ENCODE data around the gene TTC27.

Gene TTC27

GRCh38 chr2:32807662-32808061 is 179.8 kb downstream of the TTC27 start:
- H3K9me3 ChIP-seq = no peaks in the 10 kb centered on the region
- H3K27ac ChIP-seq = no peak overlapping the region
- no peaks in the 10 kb centered on the region for H3K4me1 ChIP-seq
- DNase-seq = no peak
- H3K27me3 ChIP-seq = no peaks in the 10 kb centered on the region
- intact Hi-C loops (cut with DNase I; ENCODE audit: low total_unique reads) = no loop called here
- H3K36me3 ChIP-seq = peaks cover 0 to 14% (median 11%) of the 10 kb centered on the region in 3 donors
- H3K4me3 ChIP-seq = no peak overlapping the region
- no peak for TF ChIP-seq CTCF (IDR thresholded peaks at IDR 0.05)

- H3K4me1 ChIP-seq = no peaks in the 10 kb centered on the region
- H3K9me3 ChIP-seq = no peaks in the 10 kb centered on the region
- DNase-seq = no peak
- H3K4me3 ChIP-seq = no peak overlapping the region
- peaks cover 0 to 14% (median 12%) of the 10 kb centered on the region in 3 donors for H3K36me3 ChIP-seq
- H3K27me3 ChIP-seq = no peaks in the 10 kb centered on the region
- intact Hi-C loops (cut with DNase I; ENCODE audit: low total_unique reads) = no loop called here
- TF ChIP-seq CTCF (IDR thresholded peaks at IDR 0.05) = no peak
- H3K27ac ChIP-seq = no peak overlapping the region
Observed at GRCh38 chr2:32810909-32811495, 183.2 kb downstream of the TTC27 start.

GRCh38 chr2:32811696-32812095 is 183.8 kb downstream of the TTC27 start:
- no peak for TF ChIP-seq CTCF (IDR thresholded peaks at IDR 0.05)
- Histone ChIP-seq H3K9me3 (no peaks in the 10 kb centered on the region), H3K27ac (no peak overlapping the region), H3K4me1 (no peaks in the 10 kb centered on the region), H3K36me3 (peaks cover 0 to 14% (median 12%) of the 10 kb centered on the region in 3 donors), H3K27me3 (no peaks in the 10 kb centered on the region), H3K4me3 (no peak overlapping the region)
- intact Hi-C loops (cut with DNase I; ENCODE audit: low total_unique reads) = no loop called here
- DNase-seq = no peak

- no peaks in the 10 kb centered on the region for H3K9me3 ChIP-seq
- no peaks in the 10 kb centered on the region for H3K4me1 ChIP-seq
- no peak for TF ChIP-seq CTCF (IDR thresholded peaks at IDR 0.05)
- H3K4me3 ChIP-seq = no peak overlapping the region
- H3K36me3 ChIP-seq = peaks cover 0 to 14% (median 12%) of the 10 kb centered on the region in 3 donors
- no peak overlapping the region for H3K27ac ChIP-seq
- intact Hi-C loops (cut with DNase I; ENCODE audit: low total_unique reads) = no loop called here
- DNase-seq = no peak
- no peaks in the 10 kb centered on the region for H3K27me3 ChIP-seq
Observed at GRCh38 chr2:32812316-32812715, 184.5 kb downstream of the TTC27 start.

GRCh38 chr2:32820088-32820487 is 192.2 kb downstream of the TTC27 start:
- Histone ChIP-seq H3K4me1 (peaks cover 0 to 5% (median 0%) of the 10 kb centered on the region in 4 donors), H3K4me3 (no peak overlapping the region), H3K27me3 (no peaks in the 10 kb centered on the region), H3K36me3 (peaks cover 5 to 11% (median 10%) of the 10 kb centered on the region in 3 donors), H3K9me3 (no peaks in the 10 kb centered on the region), H3K27ac (no peak overlapping the region)
- DNase-seq = no peak
- intact Hi-C loops (cut with DNase I; ENCODE audit: low total_unique reads) = no loop called here
- TF ChIP-seq CTCF (IDR thresholded peaks at IDR 0.05) = no peak

GRCh38 chr2:32820701-32821100 is 192.9 kb downstream of the TTC27 start:
- no peak for TF ChIP-seq CTCF (IDR thresholded peaks at IDR 0.05)
- no peak overlapping the region for H3K27ac ChIP-seq
- intact Hi-C loops (cut with DNase I; ENCODE audit: low total_unique reads) = no loop called here
- no peak overlapping the region for H3K4me3 ChIP-seq
- H3K4me1 ChIP-seq = peaks cover 0 to 7% (median 0%) of the 10 kb centered on the region in 4 donors
- H3K27me3 ChIP-seq = no peaks in the 10 kb centered on the region
- no peak for DNase-seq
- peaks cover 5 to 11% (median 10%) of the 10 kb centered on the region in 3 donors for H3K36me3 ChIP-seq
- no peaks in the 10 kb centered on the region for H3K9me3 ChIP-seq

Data from tibial artery (tissue), 4 donors.